ENCODE results near the gene OPA3. TPM values are rescaled to one million over a fixed set of nuclear protein-coding genes. Genes with fewer than 3 reads are reported as not detected.

Gene OPA3
- total RNA-seq, 1 experiment from 2014 or later = 10.1 TPM

GRCh38 chr19:45499196-45500180, 85.1 kb downstream of the OPA3 start:
- ATAC-seq (peak; percentile 79), DNase-seq (ENCODE audit: low spot score) (peak; percentile 99)
- no peaks in the 10 kb centered on the region for H3K36me3 Mint-ChIP-seq
- H3K4me3 Mint-ChIP-seq = peak overlapping the region; percentile 79
- POLR2A ChIA-PET = interaction anchor here (0.5 to 3.6 kb wide), 5 partner anchors 9 to 178 kb away, joined by 4 to 33 read pairs (median 5); partner anchors contain the start of gene VASP
- CTCF ChIA-PET = interaction anchor here (0.7 to 9.1 kb wide), 19 partner anchors 9 to 283 kb away, joined by 3 to 145 read pairs (median 4); partner anchors contain the start of genes DMPK, FOSB and VASP
- peak overlapping the region; percentile 98 for H3K27ac Mint-ChIP-seq
- H3K27me3 Mint-ChIP-seq (ENCODE audit: low read depth) = peaks cover 39% of the 10 kb centered on the region
- H3K9me3 Mint-ChIP-seq = no peaks in the 10 kb centered on the region
- peaks cover 43% of the 10 kb centered on the region for H3K4me1 Mint-ChIP-seq
- TF ChIP-seq TP53 (CRISPR knock-in tag; IDR thresholded peaks at IDR 0.05) = peak; percentile 97
- TF ChIP-seq ATF6 (CRISPR knock-in tag; IDR thresholded peaks at IDR 0.05) = 0 out of 2 replicates have a peak, but pooled peaks have one; percentile 61
- no peak; the same call in 1 of the 2 replicates for TF ChIP-seq HMGXB4 (CRISPR knock-in tag; IDR thresholded peaks at IDR 0.05)
- TF ChIP-seq NR3C1 (CRISPR knock-in tag; conservative IDR thresholded peaks at IDR 0.05; ENCODE audit: low read depth) = peak; percentile 91; the same call in 1 of the 2 replicates
- TF ChIP-seq USF2 (CRISPR knock-in tag; IDR thresholded peaks at IDR 0.05) = peak; percentile 79
- TF ChIP-seq GTF2I (CRISPR knock-in tag; conservative IDR thresholded peaks at IDR 0.05) = no peak
- peak; percentile 87; the same call in 1 of the 2 replicates for TF ChIP-seq ETV6 (CRISPR knock-in tag; IDR thresholded peaks at IDR 0.05)
- peak; percentile 87 for TF ChIP-seq USF1 (CRISPR knock-in tag; IDR thresholded peaks at IDR 0.05)
- TF ChIP-seq TCF7 (CRISPR knock-in tag; IDR thresholded peaks at IDR 0.05; ENCODE audit: low read depth) = peak; percentile 87
- TF ChIP-seq ZNF121 (CRISPR knock-in tag; IDR thresholded peaks at IDR 0.05) = peak; percentile 63; the same call in 1 of the 2 replicates
- no peak for TF ChIP-seq KAT7 (CRISPR knock-in tag; IDR thresholded peaks at IDR 0.05; ENCODE audit: borderline replicate concordance)
- TF ChIP-seq MLX (CRISPR knock-in tag; IDR thresholded peaks at IDR 0.05) = 0 out of 2 replicates have a peak, but pooled peaks have one; percentile 9
- no peak; the same call in 1 of the 2 replicates for TF ChIP-seq FOXJ3 (CRISPR knock-in tag; IDR thresholded peaks at IDR 0.05; ENCODE audit: borderline replicate concordance)
- no peak for TF ChIP-seq GABPB1 (CRISPR knock-in tag; IDR thresholded peaks at IDR 0.05)
- TF ChIP-seq TEAD1 (CRISPR knock-in tag; IDR thresholded peaks at IDR 0.05) = peak; percentile 96
- 0 out of 2 replicates have a peak, but pooled peaks have one; percentile 72 for TF ChIP-seq IRF2 (CRISPR knock-in tag; IDR thresholded peaks at IDR 0.05; ENCODE audit: borderline replicate concordance, low read depth)
- no peak for TF ChIP-seq ZNF416 (CRISPR knock-in tag; IDR thresholded peaks at IDR 0.05)
- peak; percentile 88 for TF ChIP-seq NR2C2 (CRISPR knock-in tag; IDR thresholded peaks at IDR 0.05)
- no peak for TF ChIP-seq JAZF1 (CRISPR knock-in tag; IDR thresholded peaks at IDR 0.05)
- TF ChIP-seq ZNF281 (CRISPR knock-in tag; IDR thresholded peaks at IDR 0.05) = peak; percentile 96
- no peak; the same call in 1 of the 2 replicates for TF ChIP-seq ELF4 (CRISPR knock-in tag; IDR thresholded peaks at IDR 0.05; ENCODE audit: low read depth)
- peak; percentile 83 for TF ChIP-seq E2F5 (CRISPR knock-in tag; IDR thresholded peaks at IDR 0.05)
- TF ChIP-seq AR (CRISPR knock-in tag; IDR thresholded peaks at IDR 0.05) = no peak

Measured in WTC11 (cell line).